ENCODE measurements around the gene GRAMD1A. TPM values are rescaled to one million over a fixed set of nuclear protein-coding genes. Genes with fewer than 3 reads are reported as not detected.
"Not testable (repeated sequence)": the region's sequence is repeated elsewhere in the genome, so short reads cannot be mapped to it uniquely, and the experiment has no call there.

The GRAMD1A gene
- polyA plus RNA-seq, 1 experiment = 74.9 TPM

DNA sequence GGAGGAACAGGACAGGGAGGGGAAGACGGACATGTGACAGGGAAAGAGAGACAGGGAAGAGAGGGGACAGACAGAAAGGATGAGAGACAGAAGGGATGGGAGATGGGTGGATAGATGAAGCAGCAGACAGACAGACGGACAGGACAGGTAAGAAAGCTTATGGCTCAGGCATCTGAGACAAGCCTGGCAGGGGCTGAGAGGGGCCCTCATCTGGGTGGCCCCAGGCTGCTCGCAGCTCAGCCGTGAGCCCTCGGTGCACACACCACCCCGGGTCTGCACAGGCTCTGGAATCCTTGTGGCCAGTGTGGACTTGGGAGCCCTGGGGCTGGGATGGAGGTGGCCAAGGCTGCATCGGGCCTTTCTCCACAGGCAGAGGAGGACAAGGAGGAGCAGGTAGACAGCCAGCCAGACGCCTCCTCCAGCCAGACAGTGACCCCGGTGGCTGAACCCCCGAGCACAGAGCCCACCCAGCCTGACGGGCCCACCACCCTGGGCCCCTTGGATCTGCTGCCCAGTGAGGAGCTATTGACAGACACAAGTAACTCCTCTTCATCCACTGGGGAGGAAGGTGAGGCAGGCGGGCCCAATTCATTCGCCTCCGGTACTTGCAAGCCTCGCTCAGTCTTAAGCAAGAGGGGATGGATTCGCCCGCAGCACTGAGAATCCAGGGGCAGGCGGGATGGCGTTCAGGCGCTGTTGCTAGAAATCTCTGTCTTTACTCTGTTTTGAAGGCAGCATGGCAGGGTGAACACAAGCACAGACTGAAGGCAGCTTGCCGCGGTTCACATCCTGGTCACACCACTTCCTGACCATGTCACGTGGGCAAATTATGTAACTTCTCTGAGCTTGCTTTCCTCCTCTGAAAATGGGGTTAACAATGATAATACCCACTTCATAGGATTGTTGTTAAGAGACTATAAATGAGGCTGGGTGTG is 14.0 kb downstream of the GRAMD1A start:
- no peaks in the 10 kb centered on the region for H3K27me3 ChIP-seq (ENCODE audit: control insufficient read depth, insufficient read depth, low read length)
- CTCF ChIA-PET = interaction anchor here (0.8 to 4.3 kb wide), 8 partner anchors 9 to 93 kb away, joined by 3 to 47 read pairs (median 6); partner anchors contain the start of gene GRAMD1A
- H3K36me3 ChIP-seq (ENCODE audit: control insufficient read depth, insufficient read depth, low read length) = peaks cover 59% of the 10 kb centered on the region
- no peak for DNase-seq (ENCODE audit: low read depth)
- TF ChIP-seq, protein P1, sequence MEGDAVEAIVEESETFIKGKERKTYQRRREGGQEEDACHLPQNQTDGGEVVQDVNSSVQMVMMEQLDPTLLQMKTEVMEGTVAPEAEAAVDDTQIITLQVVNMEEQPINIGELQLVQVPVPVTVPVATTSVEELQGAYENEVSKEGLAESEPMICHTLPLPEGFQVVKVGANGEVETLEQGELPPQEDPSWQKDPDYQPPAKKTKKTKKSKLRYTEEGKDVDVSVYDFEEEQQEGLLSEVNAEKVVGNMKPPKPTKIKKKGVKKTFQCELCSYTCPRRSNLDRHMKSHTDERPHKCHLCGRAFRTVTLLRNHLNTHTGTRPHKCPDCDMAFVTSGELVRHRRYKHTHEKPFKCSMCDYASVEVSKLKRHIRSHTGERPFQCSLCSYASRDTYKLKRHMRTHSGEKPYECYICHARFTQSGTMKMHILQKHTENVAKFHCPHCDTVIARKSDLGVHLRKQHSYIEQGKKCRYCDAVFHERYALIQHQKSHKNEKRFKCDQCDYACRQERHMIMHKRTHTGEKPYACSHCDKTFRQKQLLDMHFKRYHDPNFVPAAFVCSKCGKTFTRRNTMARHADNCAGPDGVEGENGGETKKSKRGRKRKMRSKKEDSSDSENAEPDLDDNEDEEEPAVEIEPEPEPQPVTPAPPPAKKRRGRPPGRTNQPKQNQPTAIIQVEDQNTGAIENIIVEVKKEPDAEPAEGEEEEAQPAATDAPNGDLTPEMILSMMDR (IDR thresholded peaks at IDR 0.05; ENCODE audit: insufficient read depth, low read depth, low read length) = no peak
- POLR2A ChIA-PET = no interaction called here
- H3K4me3 ChIP-seq (ENCODE audit: low read depth, low read length) = no peak overlapping the region

DNA sequence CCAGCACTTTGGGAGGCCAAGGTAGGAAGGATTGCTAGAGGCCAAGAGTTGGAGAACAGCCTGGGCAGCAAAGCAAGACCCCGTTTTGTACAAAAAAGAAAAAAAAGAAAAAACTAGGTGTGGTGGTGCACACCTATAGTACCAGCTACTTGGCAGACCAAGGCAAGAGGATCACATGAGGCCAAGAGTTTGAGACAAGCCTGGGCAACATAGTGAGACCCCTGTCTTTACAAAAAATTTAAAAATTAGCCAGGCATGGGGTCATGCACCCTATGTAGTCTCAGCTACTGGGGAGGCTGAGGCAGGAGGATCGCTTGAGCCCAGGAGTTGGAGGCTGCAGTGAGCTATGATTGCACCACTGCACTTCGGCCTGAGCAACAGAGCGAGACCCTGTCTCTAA is 14.7 kb downstream of the GRAMD1A start:
- DNase-seq (ENCODE audit: low read depth); H3K4me3 ChIP-seq (ENCODE audit: low read depth, low read length); H3K27me3 ChIP-seq (ENCODE audit: control insufficient read depth, insufficient read depth, low read length); POLR2A ChIA-PET: not testable (repeated sequence)
- CTCF ChIA-PET = interaction anchor here (1.2 to 4.3 kb wide), 3 partner anchors 15 to 52 kb away, joined by 4 to 47 read pairs (median 6); partner anchors contain the start of gene GRAMD1A
- H3K36me3 ChIP-seq (ENCODE audit: control insufficient read depth, insufficient read depth, low read length) = peaks cover 60% of the 10 kb centered on the region

DNA sequence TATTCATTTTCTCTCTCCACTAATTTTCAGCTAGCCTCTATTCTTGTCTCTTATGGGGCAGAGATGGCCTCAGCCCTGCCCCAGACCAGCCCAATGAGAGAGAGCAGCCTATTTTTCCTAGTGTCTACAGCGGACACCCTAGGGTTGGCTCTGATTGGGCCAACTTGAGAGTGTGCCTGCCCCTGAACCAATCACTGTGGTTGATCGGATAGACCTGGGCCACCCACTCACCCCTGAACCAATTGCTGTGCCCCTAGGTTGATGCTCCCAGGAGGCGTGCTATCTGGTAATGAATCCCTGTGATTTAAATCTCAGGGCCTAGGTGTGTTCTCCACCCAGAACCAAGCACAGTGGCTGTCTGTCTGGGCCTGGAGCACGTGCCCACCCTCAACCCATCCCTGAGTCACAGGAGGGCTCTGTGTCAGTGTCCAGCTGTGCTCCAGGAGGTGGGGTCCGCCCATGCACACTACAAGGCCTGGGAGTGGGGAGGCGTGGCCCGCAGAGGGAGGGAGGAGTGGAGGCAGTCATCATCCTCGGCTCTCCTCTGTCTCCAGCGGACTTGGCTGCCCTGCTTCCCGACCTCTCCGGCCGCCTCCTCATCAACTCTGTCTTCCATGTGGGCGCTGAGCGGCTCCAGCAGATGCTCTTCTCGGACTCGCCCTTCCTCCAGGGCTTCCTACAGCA is 15.3 kb downstream of the GRAMD1A start:
- H3K27me3 ChIP-seq (ENCODE audit: control insufficient read depth, insufficient read depth, low read length) = no peaks in the 10 kb centered on the region
- ChIA-PET POLR2A (no interaction called here), CTCF (interaction anchor here (1.7 to 4.3 kb wide), 3 partner anchors 8 to 43 kb away, joined by 7 to 47 read pairs (median 10); no protein-coding TSS in a partner anchor)
- no peak for DNase-seq (ENCODE audit: low read depth)
- TF ChIP-seq, protein P1 (IDR thresholded peaks at IDR 0.05; ENCODE audit: insufficient read depth, low read depth, low read length) = no peak
- H3K4me3 ChIP-seq (ENCODE audit: low read depth, low read length) = no peak overlapping the region
- peaks cover 56% of the 10 kb centered on the region for H3K36me3 ChIP-seq (ENCODE audit: control insufficient read depth, insufficient read depth, low read length)

DNA sequence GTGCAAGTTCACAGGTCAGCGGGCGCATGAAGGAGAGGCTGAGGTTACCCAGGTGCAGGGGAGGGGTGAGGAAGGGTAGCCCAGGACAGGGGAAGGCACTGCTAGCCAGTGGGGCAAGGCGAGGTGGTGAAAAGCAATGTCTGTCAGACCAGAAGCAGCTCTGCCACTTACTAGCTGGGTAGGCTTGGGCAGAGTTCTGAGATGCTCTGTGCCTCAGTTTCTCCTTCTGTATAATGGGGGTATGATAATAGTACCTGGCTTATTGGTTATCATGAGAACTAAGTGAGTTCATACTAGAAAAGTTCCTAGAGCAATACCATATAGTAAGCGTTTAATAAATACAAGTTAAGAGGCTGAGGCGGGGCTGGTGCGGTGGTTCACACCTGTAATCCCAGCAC is 15.8 kb downstream of the GRAMD1A start:
- no peaks in the 10 kb centered on the region for H3K27me3 ChIP-seq (ENCODE audit: control insufficient read depth, insufficient read depth, low read length)
- H3K36me3 ChIP-seq (ENCODE audit: control insufficient read depth, insufficient read depth, low read length) = peaks cover 57% of the 10 kb centered on the region
- DNase-seq (ENCODE audit: low read depth) = no peak
- ChIA-PET CTCF (interaction anchor here (1.7 to 2.9 kb wide), 2 partner anchors 9 to 43 kb away, joined by 7 to 10 read pairs; no protein-coding TSS in a partner anchor), POLR2A (no interaction called here)
- TF ChIP-seq, protein P1 (IDR thresholded peaks at IDR 0.05; ENCODE audit: insufficient read depth, low read depth, low read length) = no peak
- no peak overlapping the region for H3K4me3 ChIP-seq (ENCODE audit: low read depth, low read length)

GRCh38 chr19:35017507-35017906 is 17.4 kb downstream of the GRAMD1A start:
- no peaks in the 10 kb centered on the region for H3K27me3 ChIP-seq (ENCODE audit: control insufficient read depth, insufficient read depth, low read length)
- ChIA-PET POLR2A (no interaction called here), CTCF (interaction anchor here (2.9 kb wide), 1 partner anchor 10 kb away, joined by 10 read pairs; no protein-coding TSS in a partner anchor)
- H3K36me3 ChIP-seq (ENCODE audit: control insufficient read depth, insufficient read depth, low read length) = peaks cover 57% of the 10 kb centered on the region
- H3K4me3 ChIP-seq (ENCODE audit: low read depth, low read length) = no peak overlapping the region
- no peak for DNase-seq (ENCODE audit: low read depth)
- TF ChIP-seq, protein P1 (IDR thresholded peaks at IDR 0.05; ENCODE audit: insufficient read depth, low read depth, low read length) = no peak

Measured in BJ (cell line).